GM19240 (cell line): ENCODE data around the gene ADGRG1.

Source experiments
- DNase-seq: peaks from one replicate; pipeline ENCODE4 v3.0.0; 2011; ENCODE audit warnings: low spot score; ENCODE audit not compliant: insufficient read length

The ADGRG1 gene

DNA sequence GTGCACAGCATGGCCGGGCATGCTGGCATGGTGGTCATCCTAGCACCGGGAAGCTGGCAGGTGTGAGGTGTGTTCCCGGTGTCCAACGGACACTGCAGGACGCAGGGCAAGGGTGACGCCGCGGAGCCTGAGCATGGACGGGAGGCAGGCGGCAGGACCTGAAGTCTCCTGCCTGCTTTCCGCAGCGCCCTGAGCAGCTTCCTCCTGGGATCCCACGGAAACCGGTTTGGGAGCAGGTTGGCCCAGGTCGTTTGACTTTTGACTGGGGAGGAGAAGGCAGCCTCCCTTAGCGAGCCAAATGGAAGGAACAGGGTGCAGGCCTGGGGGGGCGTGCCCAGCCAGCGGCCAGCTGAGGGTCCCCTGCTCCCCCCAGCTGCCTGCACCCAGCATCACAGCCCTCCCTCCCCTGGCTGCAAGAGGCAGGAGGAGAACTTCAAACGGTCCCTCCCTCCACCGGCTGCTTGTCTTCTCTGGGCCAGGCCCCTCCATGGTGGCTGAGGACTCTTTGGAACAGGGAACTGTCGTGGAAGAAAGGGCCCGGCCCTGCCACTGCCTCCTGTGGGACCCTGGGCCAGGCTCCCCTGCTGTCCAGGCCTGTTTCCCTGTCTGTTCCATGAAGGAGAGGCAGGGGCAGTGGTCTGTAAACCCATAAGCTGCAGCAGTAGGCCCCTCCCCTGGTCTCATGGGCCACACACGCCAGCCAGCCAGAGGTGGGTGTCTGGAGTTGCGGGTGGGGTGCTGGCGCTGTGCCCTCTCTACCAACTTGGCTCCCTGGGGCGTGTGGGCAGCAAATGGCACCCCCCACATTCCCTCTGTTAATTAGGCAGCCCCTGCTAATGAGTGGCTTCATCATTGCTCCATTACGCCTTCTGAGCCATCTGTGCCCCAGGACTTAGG lies 7.8 kb upstream of the ADGRG1 start:
- DNase-seq: no peak

DNA sequence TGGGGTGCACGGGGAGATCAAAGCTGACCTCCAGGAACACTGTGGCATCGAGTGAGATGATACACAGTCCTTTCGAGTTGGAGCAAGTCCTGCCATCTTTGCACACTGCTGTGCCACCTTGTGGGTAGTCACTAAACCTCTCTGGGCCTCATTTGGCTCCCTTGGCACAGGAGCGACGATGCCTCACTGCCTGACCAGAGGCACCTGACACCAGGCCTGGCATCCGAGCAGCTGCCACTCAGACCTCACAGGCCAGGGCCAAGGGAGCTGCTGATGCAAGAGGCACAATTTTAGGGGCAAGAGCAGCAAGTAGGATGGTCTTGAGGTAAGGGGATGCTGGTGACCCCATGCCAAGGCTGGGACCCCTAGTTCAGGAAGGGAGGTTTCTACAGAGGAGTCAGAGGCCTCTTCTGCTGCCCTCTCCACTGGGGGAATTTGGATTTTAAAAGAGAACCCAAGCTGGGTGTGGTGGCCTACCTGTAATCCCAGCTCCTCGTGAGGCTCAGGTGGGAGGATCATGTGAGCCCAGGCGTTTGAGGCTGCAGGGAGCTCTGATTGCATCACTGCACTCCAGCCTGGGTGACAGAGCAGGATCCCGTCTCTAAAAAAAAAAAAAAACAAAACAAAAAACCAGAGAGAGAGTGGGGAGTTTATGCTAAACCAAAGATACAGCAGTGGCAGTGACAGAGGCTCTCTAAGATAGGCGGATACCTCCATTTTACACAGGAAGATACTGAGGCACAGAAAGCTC lies 6.7 kb upstream of the ADGRG1 start:
- DNase-seq: no peak

GRCh38 chr16:57622361-57623250 lies 5.8 kb upstream of the ADGRG1 start:
- no peak for DNase-seq

GRCh38 chr16:57623251-57624043 lies 5.0 kb upstream of the ADGRG1 start:
- no peak for DNase-seq

DNA sequence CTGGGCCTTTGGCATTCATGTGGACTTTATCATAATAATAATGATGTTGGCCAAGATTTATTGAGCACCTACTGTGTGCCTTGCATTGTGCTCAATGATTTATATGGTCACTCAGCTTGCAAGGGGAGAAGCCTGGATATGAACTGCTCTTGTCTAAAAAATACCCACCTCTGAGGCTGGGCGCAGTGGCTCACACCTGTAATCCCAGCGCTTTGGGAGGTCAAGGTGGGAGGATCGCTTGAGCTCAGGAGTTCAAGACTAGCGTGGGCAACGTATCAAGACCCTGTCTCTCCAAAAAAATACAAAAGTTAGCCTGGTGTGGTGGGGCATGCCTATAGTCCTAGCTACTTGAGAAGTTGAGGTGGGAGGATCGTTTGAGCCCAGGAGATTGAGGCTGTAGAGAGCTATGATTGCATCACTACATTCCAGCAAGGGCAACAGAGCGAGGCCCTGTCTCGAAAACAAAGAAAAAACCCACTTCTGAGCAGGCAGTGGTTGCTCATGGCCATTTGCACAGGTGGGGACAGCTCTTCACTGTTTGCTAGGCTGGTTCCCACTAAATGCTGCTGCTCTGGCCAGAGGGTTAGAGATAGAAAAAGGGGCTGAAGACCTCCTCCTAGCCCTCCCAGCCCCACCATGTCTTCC lies 4.3 kb upstream of the ADGRG1 start:
- DNase-seq: no peak

DNA sequence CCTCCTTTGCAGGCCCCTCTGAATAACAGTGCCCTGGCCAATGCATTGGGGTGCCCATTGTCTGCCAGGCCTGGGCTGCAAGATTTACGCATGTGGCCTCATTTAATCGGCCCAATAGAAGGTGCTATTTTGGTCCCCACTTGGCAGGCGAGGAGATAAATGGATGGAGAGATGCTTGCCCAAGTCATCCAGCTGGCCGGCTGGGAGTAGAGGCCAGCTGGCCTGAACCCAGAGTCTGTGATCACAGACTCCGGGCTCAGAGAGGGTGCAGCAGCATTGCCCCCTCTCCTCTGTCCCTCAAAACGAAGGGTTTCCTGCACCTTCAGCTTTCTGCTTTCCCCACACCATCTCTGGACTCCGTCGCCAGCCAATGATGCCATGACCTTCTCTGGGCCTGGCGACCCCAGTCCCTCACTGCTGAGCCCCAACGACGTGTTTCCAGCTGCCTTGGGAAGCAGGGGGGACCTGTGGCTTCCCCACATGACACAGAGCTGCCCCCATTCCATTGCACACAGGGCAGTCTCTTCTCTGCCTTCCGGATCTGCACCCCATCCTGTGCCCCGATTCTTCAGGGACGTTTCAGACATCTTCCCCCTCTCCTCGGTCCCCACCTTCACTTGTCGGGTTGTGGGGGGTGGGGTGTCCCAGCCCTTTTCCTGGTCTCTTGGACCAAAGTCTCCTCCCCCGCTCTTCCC lies 3.5 kb upstream of the ADGRG1 start:
- no peak for DNase-seq

DNA sequence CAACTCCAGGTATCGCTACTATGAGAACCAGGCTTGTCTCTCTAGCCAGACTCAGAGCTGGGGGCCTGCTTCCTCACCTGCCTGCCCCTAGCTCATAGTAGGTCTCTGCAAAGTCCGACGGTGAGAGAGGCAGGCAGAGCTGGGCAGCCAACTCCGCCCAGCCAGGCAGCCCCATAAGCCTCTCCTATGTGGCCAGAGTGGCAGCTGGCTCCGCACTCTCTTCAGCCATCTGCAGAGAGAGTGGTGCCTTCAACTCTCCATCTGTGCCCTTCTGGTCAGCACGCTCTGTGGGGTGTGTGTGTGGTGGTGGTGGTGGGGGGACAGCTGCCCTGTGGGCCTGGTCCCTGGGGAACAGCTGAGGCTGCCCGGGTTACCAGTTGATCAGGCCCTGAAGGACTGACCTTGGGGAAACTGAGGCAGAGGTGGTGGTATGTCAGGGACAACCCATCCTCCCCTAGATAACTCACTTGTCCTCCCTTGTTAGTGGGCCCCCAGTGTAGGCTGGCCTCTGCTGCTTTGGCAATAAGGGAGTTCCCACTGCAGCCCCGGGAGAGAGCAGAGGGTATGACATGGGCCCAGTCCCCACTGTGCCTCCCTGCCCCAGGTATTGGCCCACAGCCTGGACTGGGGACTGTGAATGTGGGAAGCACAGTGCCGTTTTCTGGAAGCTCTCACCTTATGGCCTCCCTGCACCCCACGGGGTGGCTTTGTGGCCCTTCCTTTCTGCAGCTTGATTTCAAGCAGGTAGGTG lies 1.8 kb upstream of the ADGRG1 start:
- no peak for DNase-seq

- DNase-seq: no peak
Observed at GRCh38 chr16:57627184-57627871, 1.1 kb upstream of the ADGRG1 start.

GRCh38 chr16:57628783-57629293 lies 408 bp downstream of the ADGRG1 start:
- DNase-seq: no peak

- DNase-seq: no peak
Observed at GRCh38 chr16:57629516-57630406, 1.3 kb downstream of the ADGRG1 start.

DNA sequence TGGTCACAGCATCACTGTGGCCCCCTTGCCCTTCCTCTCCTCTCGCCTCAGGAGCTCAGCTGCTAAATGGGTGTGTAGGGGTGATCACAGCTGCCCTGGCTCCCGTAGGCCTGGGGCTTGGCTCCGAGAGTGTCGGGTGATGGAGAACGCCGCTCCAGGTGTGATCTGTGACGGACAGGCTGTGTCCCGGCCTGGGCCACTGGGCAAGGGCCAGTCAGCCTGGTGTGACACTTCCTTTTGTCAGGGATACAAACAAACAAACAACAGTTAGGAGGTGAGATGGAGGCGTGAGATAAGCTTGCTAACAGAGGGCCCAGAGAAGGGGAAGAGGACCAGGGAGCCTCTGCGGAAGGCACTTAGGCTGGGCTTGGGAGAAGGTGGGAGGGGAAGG lies 2.0 kb downstream of the ADGRG1 start:
- DNase-seq: no peak

- DNase-seq: no peak
Observed at GRCh38 chr16:57630931-57631845, 2.8 kb downstream of the ADGRG1 start.

DNA sequence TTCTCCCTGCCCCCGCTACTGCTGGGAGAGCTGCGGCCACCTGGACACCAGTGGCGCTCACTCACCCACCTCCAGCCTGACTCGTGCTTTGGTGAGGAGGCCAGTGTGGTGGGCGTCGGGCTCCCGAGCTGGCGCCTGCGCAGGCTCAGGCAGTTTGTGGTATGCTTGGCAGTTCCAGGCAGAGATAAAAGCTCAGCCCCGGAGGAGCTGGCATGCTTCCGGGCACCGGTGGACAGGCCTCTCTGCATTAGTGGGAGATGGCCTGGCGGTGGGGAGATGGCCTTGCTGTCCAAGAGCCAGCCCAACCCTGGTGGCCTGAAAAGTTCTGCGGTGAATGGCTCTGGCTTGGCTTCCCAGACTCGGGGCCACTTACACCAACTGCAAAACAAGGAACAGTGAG lies 4.1 kb downstream of the ADGRG1 start:
- no peak for DNase-seq

GRCh38 chr16:57633383-57634064 lies 5.1 kb downstream of the ADGRG1 start:
- DNase-seq: no peak

DNA sequence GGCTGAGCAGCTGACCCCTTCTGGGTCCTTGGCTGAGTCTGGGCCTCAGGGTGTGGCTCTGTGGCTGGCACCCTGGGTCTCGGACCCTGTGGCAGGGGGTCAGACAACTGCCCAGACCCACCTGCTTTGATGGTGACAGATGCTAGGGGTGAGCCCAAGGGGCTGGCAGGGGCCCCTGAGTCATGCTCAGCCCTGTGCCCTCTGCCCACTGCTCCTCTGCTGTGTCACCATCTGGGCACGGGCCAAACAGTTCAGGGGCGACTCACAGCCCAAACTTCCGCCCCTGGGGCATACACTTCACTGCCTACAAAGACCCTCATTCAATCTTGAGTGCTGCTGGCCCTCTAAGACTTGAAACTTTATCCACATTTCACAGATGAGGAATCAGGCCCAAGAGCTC lies 5.7 kb downstream of the ADGRG1 start:
- DNase-seq: no peak
